A549 (cell line): ENCODE results near the gene APRT.

Experiments
- CTCF ChIP-seq: fragments of >200 bp; sonication (Bioruptor Twin); formaldehyde crosslinking; IDR thresholded peaks from 3 replicates; pipeline ENCODE4 v1.5.1; 2016
- KDM1A ChIP-seq: fragments of 200-600 bp; sonication (generic); IDR thresholded peaks from 2 replicates; pipeline ENCODE4 v1.6.1; 2016; ENCODE audit warnings: low read depth, mild to moderate bottlenecking
- POLR2AphosphoS2 ChIP-seq: conservative IDR thresholded peaks from 2 replicates; pipeline ENCODE4 v1.6.1; 2012; ENCODE audit warnings: low read length, improper control_type of control experiment, inconsistent platforms
- TFCP2L1 ChIP-seq: fragments of 250-450 bp; sonication (Bioruptor Pico); IDR thresholded peaks from 2 replicates; pipeline ENCODE4 v1.5.0; 2021; ENCODE audit warnings: mild to moderate bottlenecking

- TF ChIP-seq KDM1A: no peak
- TF ChIP-seq CTCF: no peak
- no peak for TF ChIP-seq TFCP2L1 (CRISPR knock-in tag)
- TF ChIP-seq POLR2AphosphoS2: no peak
These were observed 7.6 kb downstream of the APRT start for GRCh38 chr16:88804173-88804551.
